ENCODE data around the gene RFX1. TPM values are rescaled to one million over a fixed set of nuclear protein-coding genes. Genes with fewer than 3 reads are reported as not detected.

RFX1 gene
- total and polyA plus RNA-seq, 8 donors = 0.58 to 27.2 (median 3.3) TPM

- peaks cover 28 to 43% (median 35%) of the 10 kb centered on the region in 4 donors for H3K4me1 ChIP-seq
- H3K36me3 ChIP-seq = peaks cover 0 to 23% (median 4%) of the 10 kb centered on the region in 4 donors
- intact Hi-C loops (cut with DNase I; ENCODE audit: low total_unique reads) = no loop called here
- no peak for DNase-seq
- H3K27ac ChIP-seq = peak overlapping the region in 4 of 5 donors; percentile 94 to 100 (median 98)
- 26 to 50% (median 46%) methylated on average over 10 of the region's 10 CpGs for WGBS, 5 donors
- H3K27me3 ChIP-seq = no peaks in the 10 kb centered on the region
- no peak overlapping the region for H3K4me3 ChIP-seq
- peaks cover 0 to 7% (median 3%) of the 10 kb centered on the region in 4 donors for H3K9me3 ChIP-seq
- TF ChIP-seq EP300 (IDR thresholded peaks at IDR 0.05) = no peak
- no peak for TF ChIP-seq POLR2AphosphoS5 (IDR thresholded peaks at IDR 0.05)
- TF ChIP-seq POLR2A (IDR thresholded peaks at IDR 0.05) = no peak
- TF ChIP-seq CTCF (IDR thresholded peaks at IDR 0.05) = no peak
Observed at GRCh38 chr19:14003251-14004055, 2.7 kb downstream of the RFX1 start.

DNA sequence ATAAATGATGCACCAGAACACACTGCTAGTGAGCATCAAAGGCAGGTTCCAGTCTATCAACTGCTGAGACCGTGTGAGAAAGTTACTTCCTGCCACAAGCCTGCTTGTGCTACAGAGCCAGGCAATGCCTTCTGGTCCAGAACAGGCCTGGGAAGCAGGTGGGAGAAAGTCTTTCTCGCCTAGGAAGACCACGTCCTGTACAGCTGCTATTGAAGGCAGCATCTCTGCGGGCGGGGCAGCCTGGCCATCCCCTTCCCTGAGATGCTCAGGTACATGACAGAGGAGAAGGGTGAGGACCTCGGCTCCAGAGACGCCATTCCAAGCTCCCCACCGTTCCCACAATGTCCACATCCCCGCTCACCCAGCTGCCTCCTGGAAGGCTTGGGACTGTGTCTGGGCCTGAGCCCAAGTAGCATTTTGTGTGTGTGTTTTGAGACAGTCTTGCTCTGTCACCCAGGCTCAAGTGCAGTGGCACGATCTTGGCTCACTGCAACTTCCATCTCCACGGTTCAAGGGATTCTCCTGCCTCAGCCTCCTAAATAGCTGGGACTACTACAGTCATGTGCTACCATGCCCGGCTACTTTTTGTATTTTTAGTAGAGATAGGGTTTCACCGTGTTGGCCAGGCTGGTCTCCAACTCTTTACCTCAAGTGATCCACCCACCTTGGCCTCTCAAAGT is 3.4 kb downstream of the RFX1 start:
- H3K4me3 ChIP-seq = no peak overlapping the region
- peaks cover 0 to 7% (median 3%) of the 10 kb centered on the region in 4 donors for H3K9me3 ChIP-seq
- H3K36me3 ChIP-seq = peaks cover 0 to 30% (median 8%) of the 10 kb centered on the region in 4 donors
- intact Hi-C loops (cut with DNase I; ENCODE audit: low total_unique reads) = no loop called here
- TF ChIP-seq EP300 (IDR thresholded peaks at IDR 0.05) (no peak), POLR2AphosphoS5 (IDR thresholded peaks at IDR 0.05) (no peak), CTCF (IDR thresholded peaks at IDR 0.05) (no peak), POLR2A (IDR thresholded peaks at IDR 0.05) (no peak)
- peak in 1 of 2 donors; percentile 37 for DNase-seq
- H3K27ac ChIP-seq = peak overlapping the region; percentile 20 to 100 (median 96)
- H3K27me3 ChIP-seq = no peaks in the 10 kb centered on the region
- 49 to 61% (median 54%) methylated on average over 11 to 13 of the region's 13 CpGs for WGBS, 5 donors
- peaks cover 28 to 43% (median 35%) of the 10 kb centered on the region in 4 donors for H3K4me1 ChIP-seq

DNA sequence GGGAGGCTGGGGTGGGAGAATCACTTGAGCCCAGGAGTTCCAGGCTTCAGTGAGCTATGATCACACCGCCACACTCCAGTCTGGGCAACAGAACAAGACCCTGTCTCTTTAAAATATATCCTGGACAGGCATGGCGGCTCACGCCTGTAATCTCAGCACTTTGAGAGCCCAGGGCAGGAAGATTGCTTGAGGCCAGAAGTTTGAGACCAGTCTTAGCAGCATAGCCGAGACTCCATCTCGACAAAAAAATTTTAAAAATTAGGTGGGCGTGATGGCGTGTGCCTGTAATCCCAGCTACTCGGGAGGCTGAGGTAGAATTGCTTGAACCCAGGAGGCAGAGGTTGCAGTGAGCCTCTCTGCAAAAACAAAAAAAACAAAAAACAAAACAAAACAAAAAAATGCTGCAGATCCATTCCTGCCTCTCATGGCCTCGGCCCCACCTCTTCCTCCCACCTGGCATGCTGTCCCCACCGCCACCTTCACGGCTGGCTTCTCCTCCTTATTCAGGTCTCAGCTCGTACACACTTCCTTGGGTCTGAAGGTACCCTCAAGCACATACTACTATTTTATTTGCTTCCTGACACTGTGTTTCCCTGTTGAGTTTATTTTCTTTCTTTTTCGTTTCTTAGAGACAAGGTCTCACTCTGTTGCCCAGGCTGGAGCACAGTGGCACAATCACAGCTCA is 5.3 kb downstream of the RFX1 start:
- Histone ChIP-seq H3K9me3 (peaks cover 0 to 7% (median 3%) of the 10 kb centered on the region in 4 donors), H3K4me3 (no peak overlapping the region), H3K27me3 (no peaks in the 10 kb centered on the region), H3K36me3 (peaks cover 0 to 46% (median 18%) of the 10 kb centered on the region in 4 donors), H3K4me1 (peaks cover 28 to 38% (median 33%) of the 10 kb centered on the region in 4 donors), H3K27ac (no peak overlapping the region)
- WGBS, 5 donors = 82 to 88% (median 85%) methylated on average over 13 of the region's 13 CpGs
- no peak for DNase-seq
- no peak for TF ChIP-seq POLR2A (IDR thresholded peaks at IDR 0.05)
- no peak for TF ChIP-seq POLR2AphosphoS5 (IDR thresholded peaks at IDR 0.05)
- no peak for TF ChIP-seq EP300 (IDR thresholded peaks at IDR 0.05)
- TF ChIP-seq CTCF (IDR thresholded peaks at IDR 0.05) = no peak
- intact Hi-C loops (cut with DNase I; ENCODE audit: low total_unique reads) = no loop called here

DNA sequence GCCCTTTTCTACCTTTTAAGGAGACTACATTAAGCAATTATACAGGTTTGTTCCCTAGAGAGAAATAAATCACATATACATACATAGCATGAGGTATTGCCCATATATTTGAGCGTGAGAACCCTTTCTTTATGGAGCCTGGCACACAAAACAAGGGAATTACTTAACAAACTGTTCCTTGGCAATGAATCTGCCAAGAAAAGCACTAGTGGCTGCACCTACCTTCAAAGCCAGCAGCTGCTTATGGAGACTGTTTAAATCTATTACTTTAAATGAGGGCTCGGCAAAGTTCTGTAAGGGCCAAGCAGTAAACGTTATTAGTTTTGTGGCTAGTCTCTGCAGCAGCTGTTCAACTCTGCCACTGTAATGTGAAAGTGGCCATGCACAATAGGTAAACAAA is 7.0 kb downstream of the RFX1 start:
- H3K4me1 ChIP-seq = peaks cover 13 to 24% (median 18%) of the 10 kb centered on the region in 4 donors
- no peaks in the 10 kb centered on the region for H3K27me3 ChIP-seq
- peaks cover 4 to 54% (median 24%) of the 10 kb centered on the region in 4 donors for H3K36me3 ChIP-seq
- H3K9me3 ChIP-seq = peaks cover 0 to 7% (median 3%) of the 10 kb centered on the region in 4 donors
- H3K27ac ChIP-seq = no peak overlapping the region
- WGBS, 5 donors = 98 to 99% (median 99%) methylated on average over 3 of the region's 3 CpGs
- intact Hi-C loops (cut with DNase I; ENCODE audit: low total_unique reads) = no loop called here
- H3K4me3 ChIP-seq = no peak overlapping the region
- no peak for TF ChIP-seq CTCF (IDR thresholded peaks at IDR 0.05)
- TF ChIP-seq EP300 (IDR thresholded peaks at IDR 0.05) = no peak
- TF ChIP-seq POLR2AphosphoS5 (IDR thresholded peaks at IDR 0.05) = no peak
- no peak for TF ChIP-seq POLR2A (IDR thresholded peaks at IDR 0.05)
- DNase-seq = no peak
